K562 (cell line): Measurements from ENCODE around the gene HIP1R. TPM values are rescaled to one million over a fixed set of nuclear protein-coding genes. Genes with fewer than 3 reads are reported as not detected.
A peak's percentile ranks its signal among the peaks of the same experiment; 100 is the strongest.

Experiments
- GABPA ChIP-seq: fragments of 200-800 bp; sonication (Bioruptor generic); conservative IDR thresholded peaks from 2 replicates; pipeline ENCODE4 v1.6.1; 2016; ENCODE audit warnings: low read depth, missing genetic modification characterization, missing compliant biosample characterization
- MTA2 ChIP-seq: fragments of 450-650 bp; IDR thresholded peaks from 2 replicates; pipeline ENCODE4 v1.6.1; 2016; ENCODE audit warnings: low read depth
- NCOR1 ChIP-seq: fragments of 450-650 bp; IDR thresholded peaks from 2 replicates; pipeline ENCODE4 v1.6.1; 2016; ENCODE audit warnings: mild to moderate bottlenecking, moderate library complexity
- PRDM10 ChIP-seq: fragments of 450-650 bp; IDR thresholded peaks from 2 replicates; pipeline ENCODE4 v1.6.1; 2018; ENCODE audit not compliant: partially characterized antibody
- TGIF2 ChIP-seq: sonication (generic); formaldehyde crosslinking; IDR thresholded peaks from 2 replicates; pipeline ENCODE4 v1.8.1; 2022; ENCODE audit warnings: mild to moderate bottlenecking, missing genetic modification reagents, moderate library complexity
- XRCC3 ChIP-seq: fragments of 450-650 bp; IDR thresholded peaks from 2 replicates; pipeline ENCODE4 v1.6.1; 2017; ENCODE audit warnings: mild to moderate bottlenecking, moderate library complexity
- ZNF583 ChIP-seq: fragments of 250-450 bp; sonication (Bioruptor Pico); IDR thresholded peaks from 2 replicates; pipeline ENCODE4 v1.4.0; 2020
- polyA plus RNA-seq, 8 experiments: library from polyadenylated mRNA; depleted of rRNA in 4 of 8; stranded (reverse) in 5 of 8; unstranded in 3 of 8; fragments of >200 nt; fragmentation: Nextera tagmentation in 2 of 8; fragmentation: Illumina TruSeq in 1 of 8; extraction: Ambion mirVana in 2 of 8; extraction: Trizol in 1 of 8; gene quantifications; 2 replicates each; pipeline versions ENCODE4 v1.2.1 to v1.2.3, GENCODE V29; 2011 to 2014; ENCODE audit warnings: inconsistent platforms in 1 of 8, missing spikeins in 1 of 8
- total RNA-seq, 7 experiments: library from RNA; depleted of rRNA in 6 of 7; stranded (reverse); fragments of >200 nt in 6 of 7; fragmentation: Illumina TruSeq in 2 of 7; extraction: Trizol in 2 of 7; gene quantifications; 2 replicates each; pipeline versions ENCODE4 v1.2.1 to v1.2.3, GENCODE V29; 2011 to 2021; ENCODE audit warnings: low replicate concordance in 1 of 7
- TF ChIP-seq, protein P1 (sequence below): fragments of 450-650 bp; IDR thresholded peaks from 2 replicates; pipeline ENCODE4 v1.6.1; 2016; ENCODE audit warnings: mild to moderate bottlenecking, moderate library complexity
- TF ChIP-seq, protein P2 (sequence below), 2 experiments: fragments of 200-800 bp in 1 of 2; sonication (Bioruptor generic) in 1 of 2; sonication (generic) in 1 of 2; formaldehyde crosslinking in 1 of 2; IDR thresholded peaks in 1 of 2; conservative IDR thresholded peaks in 1 of 2; 2 replicates each; pipeline versions ENCODE4 v1.5.0 to v1.6.1; 2016 to 2020; ENCODE audit warnings: missing compliant biosample characterization in 1 of 2, missing genetic modification characterization in 1 of 2, missing genetic modification reagents in 1 of 2

Gene HIP1R
- total and polyA plus RNA-seq, 9 of the 15 experiments (the other 6 are each of a cell fraction or from before 2014, with no cell fraction given) = 0.15 to 31.0 (median 14.2) TPM

DNA sequence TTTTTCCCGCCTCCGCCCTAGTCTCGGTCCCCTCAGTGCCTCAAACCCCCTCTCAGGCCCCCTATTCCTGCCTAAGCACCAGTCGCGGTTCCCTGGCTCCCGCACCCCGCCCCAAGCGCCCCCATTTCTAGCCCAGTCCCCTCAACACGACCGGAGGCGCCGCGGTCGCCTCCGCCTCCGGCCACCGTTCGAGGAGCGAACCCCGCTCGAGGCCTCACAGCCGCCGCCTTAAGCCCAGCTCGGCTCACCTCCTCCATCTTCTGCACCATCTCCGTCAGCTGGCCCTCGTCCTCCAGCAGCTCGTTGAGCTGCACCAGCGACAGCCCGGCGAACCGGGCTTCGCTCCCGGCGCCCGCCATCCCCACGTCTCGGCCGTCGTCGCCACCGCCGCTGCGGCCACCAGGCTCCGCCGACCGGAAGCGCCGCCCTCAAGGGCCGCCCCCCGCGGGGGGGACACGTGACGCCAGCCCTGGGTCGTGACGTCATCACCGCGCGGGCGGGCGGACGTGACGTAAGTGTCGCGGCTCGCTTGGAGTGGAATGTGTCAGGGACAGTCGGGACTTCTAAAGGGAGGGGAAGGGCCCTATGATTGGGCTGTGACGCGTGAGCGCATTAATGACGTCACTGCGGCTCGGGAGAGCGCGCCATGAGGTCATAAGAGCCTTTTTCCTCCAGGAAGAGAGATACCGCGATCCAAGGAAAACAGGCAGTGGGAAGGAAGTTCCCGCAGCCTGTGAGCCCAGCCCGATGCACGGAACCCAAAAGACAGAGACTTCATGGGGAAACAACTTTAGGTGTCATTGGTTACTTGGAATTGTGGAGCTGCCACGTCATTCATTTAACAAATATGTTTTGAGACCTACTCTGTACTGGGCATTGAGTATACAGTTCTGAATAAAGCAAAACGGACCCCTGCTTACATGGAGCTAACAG, 60.7 kb downstream of the HIP1R start, which contains the start of gene VPS37B (continued):
- TF ChIP-seq, protein P1, sequence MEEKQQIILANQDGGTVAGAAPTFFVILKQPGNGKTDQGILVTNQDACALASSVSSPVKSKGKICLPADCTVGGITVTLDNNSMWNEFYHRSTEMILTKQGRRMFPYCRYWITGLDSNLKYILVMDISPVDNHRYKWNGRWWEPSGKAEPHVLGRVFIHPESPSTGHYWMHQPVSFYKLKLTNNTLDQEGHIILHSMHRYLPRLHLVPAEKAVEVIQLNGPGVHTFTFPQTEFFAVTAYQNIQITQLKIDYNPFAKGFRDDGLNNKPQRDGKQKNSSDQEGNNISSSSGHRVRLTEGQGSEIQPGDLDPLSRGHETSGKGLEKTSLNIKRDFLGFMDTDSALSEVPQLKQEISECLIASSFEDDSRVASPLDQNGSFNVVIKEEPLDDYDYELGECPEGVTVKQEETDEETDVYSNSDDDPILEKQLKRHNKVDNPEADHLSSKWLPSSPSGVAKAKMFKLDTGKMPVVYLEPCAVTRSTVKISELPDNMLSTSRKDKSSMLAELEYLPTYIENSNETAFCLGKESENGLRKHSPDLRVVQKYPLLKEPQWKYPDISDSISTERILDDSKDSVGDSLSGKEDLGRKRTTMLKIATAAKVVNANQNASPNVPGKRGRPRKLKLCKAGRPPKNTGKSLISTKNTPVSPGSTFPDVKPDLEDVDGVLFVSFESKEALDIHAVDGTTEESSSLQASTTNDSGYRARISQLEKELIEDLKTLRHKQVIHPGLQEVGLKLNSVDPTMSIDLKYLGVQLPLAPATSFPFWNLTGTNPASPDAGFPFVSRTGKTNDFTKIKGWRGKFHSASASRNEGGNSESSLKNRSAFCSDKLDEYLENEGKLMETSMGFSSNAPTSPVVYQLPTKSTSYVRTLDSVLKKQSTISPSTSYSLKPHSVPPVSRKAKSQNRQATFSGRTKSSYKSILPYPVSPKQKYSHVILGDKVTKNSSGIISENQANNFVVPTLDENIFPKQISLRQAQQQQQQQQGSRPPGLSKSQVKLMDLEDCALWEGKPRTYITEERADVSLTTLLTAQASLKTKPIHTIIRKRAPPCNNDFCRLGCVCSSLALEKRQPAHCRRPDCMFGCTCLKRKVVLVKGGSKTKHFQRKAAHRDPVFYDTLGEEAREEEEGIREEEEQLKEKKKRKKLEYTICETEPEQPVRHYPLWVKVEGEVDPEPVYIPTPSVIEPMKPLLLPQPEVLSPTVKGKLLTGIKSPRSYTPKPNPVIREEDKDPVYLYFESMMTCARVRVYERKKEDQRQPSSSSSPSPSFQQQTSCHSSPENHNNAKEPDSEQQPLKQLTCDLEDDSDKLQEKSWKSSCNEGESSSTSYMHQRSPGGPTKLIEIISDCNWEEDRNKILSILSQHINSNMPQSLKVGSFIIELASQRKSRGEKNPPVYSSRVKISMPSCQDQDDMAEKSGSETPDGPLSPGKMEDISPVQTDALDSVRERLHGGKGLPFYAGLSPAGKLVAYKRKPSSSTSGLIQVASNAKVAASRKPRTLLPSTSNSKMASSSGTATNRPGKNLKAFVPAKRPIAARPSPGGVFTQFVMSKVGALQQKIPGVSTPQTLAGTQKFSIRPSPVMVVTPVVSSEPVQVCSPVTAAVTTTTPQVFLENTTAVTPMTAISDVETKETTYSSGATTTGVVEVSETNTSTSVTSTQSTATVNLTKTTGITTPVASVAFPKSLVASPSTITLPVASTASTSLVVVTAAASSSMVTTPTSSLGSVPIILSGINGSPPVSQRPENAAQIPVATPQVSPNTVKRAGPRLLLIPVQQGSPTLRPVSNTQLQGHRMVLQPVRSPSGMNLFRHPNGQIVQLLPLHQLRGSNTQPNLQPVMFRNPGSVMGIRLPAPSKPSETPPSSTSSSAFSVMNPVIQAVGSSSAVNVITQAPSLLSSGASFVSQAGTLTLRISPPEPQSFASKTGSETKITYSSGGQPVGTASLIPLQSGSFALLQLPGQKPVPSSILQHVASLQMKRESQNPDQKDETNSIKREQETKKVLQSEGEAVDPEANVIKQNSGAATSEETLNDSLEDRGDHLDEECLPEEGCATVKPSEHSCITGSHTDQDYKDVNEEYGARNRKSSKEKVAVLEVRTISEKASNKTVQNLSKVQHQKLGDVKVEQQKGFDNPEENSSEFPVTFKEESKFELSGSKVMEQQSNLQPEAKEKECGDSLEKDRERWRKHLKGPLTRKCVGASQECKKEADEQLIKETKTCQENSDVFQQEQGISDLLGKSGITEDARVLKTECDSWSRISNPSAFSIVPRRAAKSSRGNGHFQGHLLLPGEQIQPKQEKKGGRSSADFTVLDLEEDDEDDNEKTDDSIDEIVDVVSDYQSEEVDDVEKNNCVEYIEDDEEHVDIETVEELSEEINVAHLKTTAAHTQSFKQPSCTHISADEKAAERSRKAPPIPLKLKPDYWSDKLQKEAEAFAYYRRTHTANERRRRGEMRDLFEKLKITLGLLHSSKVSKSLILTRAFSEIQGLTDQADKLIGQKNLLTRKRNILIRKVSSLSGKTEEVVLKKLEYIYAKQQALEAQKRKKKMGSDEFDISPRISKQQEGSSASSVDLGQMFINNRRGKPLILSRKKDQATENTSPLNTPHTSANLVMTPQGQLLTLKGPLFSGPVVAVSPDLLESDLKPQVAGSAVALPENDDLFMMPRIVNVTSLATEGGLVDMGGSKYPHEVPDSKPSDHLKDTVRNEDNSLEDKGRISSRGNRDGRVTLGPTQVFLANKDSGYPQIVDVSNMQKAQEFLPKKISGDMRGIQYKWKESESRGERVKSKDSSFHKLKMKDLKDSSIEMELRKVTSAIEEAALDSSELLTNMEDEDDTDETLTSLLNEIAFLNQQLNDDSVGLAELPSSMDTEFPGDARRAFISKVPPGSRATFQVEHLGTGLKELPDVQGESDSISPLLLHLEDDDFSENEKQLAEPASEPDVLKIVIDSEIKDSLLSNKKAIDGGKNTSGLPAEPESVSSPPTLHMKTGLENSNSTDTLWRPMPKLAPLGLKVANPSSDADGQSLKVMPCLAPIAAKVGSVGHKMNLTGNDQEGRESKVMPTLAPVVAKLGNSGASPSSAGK = peak; percentile 79
- TF ChIP-seq MTA2 = no peak
- peak; percentile 98 for TF ChIP-seq GABPA (tag)
- peak; percentile 68 for TF ChIP-seq ZNF583
- TF ChIP-seq NCOR1 = peak; percentile 63
- TF ChIP-seq PRDM10 = peak; percentile 10
- TF ChIP-seq, protein P2, sequence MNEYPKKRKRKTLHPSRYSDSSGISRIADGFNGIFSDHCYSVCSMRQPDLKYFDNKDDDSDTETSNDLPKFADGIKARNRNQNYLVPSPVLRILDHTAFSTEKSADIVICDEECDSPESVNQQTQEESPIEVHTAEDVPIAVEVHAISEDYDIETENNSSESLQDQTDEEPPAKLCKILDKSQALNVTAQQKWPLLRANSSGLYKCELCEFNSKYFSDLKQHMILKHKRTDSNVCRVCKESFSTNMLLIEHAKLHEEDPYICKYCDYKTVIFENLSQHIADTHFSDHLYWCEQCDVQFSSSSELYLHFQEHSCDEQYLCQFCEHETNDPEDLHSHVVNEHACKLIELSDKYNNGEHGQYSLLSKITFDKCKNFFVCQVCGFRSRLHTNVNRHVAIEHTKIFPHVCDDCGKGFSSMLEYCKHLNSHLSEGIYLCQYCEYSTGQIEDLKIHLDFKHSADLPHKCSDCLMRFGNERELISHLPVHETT (CRISPR knock-in tag; conservative IDR thresholded peaks at IDR 0.05 in 1 of 2, IDR thresholded peaks at IDR 0.05 in 1 of 2) = peak in 1 of 2 experiments; percentile 91; a peak in 2 of 4 replicates
- TF ChIP-seq XRCC3 = no peak
- TF ChIP-seq TGIF2 = no peak
